ENCODE data around the gene DHFR2.
"Not testable (repeated sequence)": the region's sequence is repeated elsewhere in the genome, so short reads cannot be mapped to it uniquely, and the experiment has no call there.

DHFR2 gene

DNA sequence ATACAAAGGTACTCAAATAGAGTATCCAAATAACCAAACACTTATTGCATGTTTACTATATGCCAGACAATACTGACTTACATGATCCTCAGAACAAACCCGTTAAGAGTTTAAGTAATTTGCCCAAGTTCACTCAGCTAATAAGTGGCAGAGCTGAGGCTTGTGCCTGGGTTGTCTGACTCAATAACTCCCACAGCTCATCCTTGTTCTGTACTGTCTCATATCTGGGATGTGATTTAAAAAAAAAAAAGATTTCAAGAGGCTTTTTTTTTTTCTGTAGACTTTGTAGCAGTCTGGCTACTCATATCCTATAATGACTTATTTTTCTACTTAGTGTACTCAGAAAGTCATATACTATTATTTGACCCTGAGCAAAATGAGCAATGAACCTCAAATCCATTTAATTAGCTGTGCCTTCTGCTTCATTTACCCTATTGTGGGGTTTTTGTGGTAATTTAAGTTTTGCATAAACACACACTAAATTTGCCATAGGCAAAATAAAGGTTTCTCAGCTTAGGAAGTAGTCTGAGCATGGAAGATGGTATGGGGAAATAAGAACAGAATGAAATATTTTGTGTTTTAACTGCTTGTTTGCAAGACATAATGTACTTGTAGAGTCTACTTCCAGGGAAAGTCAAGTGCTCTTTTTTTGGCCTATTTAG is 3.2 kb upstream of the DHFR2 start:
- DNase-seq (ENCODE audit: low spot score) = no peak

DNA sequence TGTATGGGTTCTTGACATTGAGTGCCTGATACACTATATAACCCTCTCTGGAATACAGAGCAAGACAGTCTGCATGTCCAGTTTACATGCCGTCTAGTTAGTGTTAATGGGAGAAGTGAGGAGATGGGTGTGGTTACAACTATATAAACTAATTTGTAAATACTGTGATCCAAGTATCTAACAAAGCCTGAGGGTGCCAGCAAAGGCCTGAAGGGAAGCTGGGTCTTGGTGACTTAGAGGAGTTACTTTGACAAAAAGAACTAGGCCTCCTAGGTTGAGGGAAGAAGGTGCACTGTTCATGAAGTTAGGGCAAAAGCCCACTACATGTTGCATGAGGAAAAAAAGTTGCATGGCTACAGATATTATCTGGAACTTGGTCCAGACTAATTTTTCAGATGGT is 2.4 kb upstream of the DHFR2 start:
- no peak for DNase-seq (ENCODE audit: low spot score)

DNA sequence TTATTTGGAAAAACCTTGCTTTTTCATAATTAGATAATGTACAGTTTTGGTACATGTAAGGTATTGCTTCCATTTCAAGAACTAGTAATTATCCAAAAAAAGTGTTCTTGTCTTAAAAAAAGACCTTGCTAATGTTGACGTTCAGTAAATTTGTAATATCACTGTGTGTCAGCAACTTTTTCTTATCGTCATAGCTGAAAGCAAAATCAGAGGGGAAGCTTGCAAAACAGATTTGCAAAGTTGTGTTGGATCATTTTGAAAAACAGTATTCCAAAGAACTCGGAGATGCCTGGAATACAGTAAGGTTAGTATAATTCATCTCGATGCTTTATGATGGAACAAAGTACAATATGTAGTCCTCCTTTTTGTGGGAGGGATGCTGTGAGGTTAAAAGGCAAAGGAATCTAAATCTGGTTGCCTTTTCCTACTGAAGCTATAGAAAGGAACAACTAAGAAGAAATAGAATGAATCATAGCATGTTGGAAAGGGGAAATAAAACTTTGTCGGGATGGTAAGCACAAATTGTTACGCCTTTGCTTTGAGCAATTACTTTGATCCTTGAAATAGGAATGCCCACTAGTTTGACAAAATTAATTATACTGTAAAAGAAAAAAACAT is 1.6 kb upstream of the DHFR2 start:
- DNase-seq (ENCODE audit: low spot score) = no peak

DNA sequence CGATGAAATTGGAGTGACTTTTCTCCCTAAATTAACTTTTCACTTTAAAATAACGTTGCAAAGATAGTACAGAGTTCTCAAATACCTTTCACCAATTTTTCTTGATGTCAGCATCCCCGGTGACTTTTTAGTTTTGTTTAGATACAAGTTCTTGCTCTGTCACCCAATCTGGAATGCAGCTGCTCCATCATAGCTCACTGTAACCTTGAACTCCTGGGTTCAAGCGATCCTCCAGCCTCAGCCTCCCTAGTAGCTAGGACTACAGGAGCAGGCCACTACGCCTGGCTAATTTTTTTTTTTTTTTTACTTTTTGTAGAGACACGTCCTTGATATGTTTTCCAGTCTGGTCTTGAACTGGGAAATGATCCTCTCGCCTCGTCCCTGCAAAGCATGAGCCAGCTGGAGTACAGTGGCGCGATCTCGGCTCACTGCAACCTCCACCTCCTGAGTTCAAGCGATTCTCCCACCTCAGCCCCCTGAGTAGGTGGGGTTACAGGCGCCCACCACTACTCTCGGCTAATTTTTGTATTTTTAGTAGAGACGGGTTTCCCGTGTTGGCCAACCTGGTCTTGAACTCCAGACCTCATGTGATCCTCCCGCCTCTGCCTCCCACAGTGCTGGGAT is 892 bp upstream of the DHFR2 start:
- DNase-seq (ENCODE audit: low spot score) = no peak

DNA sequence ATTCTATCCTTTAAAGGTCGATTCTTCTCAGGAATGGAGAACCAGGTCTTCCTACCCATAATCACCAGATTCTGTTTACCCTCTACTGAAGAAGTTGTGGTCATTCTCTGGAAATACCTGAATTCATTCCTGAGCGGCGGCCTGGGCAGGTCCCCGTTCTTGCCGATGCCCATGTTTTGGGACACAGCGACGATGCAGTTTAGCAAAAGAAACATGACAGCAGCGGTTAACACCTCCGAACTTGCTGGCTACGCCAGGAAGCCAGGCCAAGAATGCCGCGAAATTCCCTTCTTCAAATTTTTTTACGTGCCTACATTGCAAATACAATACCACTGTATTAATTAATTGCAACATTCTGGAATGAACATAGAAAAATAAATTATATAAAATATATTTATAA is 1.4 kb downstream of the DHFR2 start:
- no peak for DNase-seq (ENCODE audit: low spot score)

DNA sequence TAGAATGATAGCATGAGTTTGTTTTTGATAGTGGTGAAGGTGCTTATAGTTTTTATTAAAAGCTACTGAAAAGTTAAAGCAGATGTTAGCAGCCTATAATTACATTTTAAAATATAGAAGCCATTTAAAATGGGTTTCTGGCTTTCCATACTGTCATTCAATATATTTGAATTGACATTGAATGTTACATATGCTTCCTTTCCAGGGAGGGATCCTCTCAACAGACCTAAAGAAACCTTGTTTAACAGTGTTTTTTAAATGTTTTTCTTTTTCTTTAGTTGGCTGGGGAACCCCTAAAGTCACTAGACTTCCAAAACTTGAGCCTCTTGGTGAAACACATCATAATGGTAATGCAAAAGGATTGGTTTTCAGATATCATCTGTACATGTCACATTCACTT is 12.2 kb downstream of the DHFR2 start:
- DNase-seq (ENCODE audit: low spot score) = no peak

DNA sequence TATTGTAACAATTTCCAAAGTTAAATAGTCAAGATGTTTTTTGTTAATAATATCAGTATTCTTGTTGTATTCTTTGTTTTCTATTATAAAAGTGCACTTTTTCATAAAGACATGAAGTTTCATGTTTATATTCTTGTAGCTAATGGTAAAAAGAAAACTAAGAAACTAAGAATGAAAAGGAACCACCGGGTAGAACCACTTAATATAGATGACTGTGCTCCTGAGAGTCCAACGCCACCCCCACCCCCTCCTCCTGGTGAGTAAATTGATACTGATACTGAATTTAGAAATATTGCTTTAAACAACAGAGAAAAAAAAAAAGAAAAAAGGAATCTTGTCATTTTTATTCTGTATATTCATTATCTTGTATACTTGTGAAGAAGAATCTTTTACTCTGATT is 13.4 kb downstream of the DHFR2 start:
- no peak for DNase-seq (ENCODE audit: low spot score)

DNA sequence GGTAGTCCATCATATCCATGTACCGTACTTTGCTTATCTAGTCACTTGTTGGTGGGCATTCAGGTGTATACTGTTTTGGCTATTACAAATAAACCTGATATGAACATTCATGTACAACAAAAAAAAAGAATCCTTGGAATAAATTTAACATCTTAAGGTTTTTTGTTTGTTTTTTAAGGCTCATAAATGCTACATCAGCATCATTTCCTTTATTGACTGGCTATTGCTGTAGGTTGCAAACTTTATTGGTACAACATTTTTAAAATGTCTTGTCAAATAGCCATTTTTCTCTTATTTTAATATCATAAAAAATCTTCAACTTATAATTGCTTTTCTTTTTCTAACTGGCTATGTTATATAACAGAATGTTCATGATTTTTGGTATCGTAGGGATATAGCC is 16.2 kb downstream of the DHFR2 start:
- no peak for DNase-seq (ENCODE audit: low spot score)

DNA sequence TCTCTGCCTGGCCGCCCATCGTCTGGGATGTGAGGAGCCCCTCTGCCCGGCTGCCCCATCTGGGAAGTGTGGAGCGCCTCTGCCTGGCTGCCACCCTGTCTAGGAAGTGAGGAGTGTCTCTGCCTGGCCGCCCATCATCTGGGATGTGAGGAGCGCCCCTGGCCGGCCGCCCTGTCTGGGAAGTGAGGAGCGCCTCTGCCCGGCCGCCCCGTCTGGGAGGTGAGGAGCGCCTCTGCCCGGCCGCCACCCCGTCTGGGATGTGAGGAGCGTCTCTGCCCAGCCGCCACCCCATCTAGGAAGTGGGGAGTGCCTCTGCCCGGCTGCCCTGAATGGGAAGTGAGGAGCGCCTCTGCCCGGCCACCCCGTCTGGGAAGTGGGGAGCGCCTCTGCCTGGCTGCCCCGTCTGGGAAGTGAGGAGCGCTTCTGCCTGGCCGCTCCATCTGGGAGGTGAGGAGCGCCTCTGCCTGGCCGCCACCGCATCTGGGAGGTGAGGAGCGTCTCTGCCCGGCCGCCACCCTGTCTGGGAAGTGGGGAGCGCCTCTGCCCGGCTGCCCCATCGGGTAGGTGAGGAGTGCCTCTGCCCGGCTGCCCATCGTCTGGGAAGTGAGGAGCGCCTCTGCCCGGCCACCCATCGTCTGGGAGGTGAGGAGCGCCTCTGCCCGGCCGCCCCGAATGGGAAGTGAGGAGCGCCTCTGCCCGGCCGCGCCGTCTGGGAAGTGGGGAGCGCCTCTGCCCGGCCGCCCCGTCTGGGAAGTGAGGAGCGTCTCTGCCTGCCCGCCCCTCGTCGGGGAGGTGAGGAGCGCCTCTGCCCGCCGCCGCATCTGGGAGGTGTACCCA is 18.4 kb downstream of the DHFR2 start:
- DNase-seq (ENCODE audit: low spot score) = not testable (repeated sequence)

DNA sequence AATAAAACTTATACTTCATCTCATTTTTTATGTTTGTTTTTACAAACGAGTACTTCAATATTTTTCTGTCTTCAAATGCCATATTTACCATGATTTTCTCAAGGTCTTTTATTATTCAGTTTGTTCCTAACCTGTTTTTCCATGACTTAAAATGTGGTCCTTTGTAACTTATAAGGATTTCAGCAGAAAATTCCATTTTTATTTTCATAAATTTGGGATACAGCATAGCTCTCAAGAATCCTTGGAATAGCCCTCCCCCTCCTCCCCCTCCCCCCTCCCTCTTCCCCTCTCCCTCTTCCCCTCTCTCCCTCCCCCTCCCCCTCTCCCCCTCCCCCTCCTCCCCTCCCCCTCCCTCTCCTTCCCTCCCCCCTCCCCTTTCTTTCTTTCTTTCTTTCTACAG is 19.4 kb downstream of the DHFR2 start:
- no peak for DNase-seq (ENCODE audit: low spot score)

DNA sequence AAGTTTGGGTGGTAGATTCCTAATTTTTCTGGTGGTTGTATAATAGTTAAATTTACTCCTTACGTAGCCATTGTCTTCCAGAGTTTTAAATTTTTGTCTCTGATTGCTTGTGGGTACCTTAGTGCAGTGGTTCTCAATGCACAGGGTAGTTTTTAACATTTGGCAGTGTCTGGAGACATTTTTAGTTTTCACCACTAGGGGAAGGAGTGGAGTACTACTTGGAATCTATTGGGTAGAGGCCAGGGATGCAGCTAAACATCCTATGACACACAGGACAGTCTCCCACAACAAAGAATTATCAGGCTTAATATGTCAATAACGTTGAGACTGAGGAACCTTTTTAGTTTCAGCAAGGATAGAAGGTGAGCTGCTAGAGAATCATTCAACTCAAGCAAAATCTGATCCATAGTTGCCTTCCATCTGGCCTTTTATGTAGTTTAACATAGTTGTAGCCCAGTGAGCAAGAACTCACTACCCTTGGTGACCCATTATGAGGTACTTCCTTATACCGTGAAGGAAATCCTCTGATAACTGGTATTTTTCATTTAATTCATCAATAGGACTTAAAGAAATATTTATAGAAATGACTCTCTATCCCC is 25.7 kb downstream of the DHFR2 start:
- DNase-seq (ENCODE audit: low spot score) = peak; percentile 35

DNA sequence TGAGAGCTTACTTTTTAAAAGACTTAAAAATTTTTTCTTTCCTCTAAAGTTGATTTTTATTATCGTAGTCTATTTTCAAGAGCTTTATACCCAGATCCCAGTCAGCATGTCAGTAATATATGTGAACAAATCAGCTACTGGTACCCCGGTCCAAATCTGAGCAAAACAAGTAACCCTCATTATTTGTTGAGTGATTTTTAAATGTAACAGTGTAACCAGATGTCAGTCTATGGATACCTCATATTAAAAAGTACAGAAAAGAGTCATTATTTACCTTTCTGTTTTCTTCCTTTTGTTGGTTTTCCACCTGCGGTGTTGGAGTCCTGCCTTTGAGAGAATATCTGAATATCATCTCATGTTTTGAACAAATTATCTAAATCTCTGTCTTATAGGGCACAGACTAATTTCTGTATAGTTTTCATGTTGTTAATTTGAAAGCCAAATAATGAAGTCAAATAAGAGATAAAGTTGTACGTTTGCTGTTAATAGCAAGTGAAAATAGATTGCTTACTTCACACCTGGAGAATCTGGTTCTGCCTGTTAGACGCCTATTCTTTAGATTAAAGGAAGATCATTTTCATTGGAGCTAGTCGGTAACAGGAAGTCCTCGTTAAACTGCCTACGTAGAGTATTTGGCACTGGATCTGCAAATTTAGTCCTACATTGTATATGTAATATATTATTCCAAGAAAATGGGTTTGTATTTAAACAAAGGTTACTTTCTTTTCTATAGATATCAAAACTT is 34.5 kb downstream of the DHFR2 start, which contains the start of gene STX19:
Gene STX19 (minus strand): TSS at position 505 of the 745 bp plus-strand sequence. CDS start 13,328 bp downstream, outside the sequence.
- no peak for DNase-seq (ENCODE audit: low spot score)

DNA sequence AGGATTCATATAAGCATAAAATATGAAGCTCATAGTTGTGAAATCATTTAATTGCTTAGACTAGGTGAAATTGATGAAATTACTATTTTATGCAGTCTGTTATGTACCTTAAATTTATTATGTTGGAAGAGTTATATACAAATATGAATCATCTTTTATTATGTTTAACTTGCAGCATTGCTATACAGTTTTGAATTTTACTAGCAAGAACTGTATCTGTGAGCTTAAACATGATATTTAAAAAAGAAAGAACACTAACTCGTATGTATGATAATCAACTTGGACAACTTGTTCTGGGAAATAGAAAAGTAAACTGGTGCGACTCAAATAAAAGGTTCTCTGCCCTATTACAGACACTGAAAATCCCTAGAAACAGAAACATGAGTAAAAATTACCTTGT is 36.1 kb downstream of the DHFR2 start:
- no peak for DNase-seq (ENCODE audit: low spot score)

DNA sequence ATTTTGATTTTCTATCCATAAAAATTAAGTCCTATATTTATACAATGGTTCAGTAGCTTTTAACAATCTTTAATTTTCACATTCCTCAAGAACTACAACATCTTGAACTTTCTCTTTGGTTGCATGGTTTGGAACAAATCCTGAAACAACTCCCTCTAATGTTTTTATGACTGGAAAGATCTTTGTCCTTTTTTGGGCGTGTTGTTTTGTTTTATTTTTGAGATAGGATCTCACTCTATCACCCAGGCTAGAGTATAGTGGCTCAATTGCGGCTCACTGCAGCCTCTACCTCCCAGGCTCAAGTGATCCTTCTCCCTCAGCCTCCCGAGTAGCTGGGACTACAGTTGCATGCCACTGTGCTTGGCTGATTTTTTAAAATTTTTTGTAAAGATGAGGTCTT is 38.3 kb downstream of the DHFR2 start:
- no peak for DNase-seq (ENCODE audit: low spot score)

DNA sequence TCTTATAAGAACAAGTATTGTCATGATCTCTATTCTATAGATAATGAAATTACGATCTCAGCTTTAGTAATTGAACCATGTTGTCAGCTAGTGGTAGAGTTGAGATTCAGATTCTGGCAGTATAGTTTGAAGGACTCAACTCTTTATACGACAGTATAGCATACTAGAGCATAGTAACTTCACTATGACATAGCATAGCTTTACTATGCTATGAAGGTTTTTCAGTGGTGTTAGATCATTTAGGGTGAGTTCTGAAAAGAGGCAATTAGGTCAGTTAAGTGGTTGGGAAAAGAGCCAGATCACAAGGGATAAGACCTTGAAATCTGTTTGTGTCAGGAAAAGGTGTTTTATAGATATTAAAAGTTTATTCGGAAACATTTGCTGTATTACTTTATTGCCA is 42.4 kb downstream of the DHFR2 start:
- no peak for DNase-seq (ENCODE audit: low spot score)

DNA sequence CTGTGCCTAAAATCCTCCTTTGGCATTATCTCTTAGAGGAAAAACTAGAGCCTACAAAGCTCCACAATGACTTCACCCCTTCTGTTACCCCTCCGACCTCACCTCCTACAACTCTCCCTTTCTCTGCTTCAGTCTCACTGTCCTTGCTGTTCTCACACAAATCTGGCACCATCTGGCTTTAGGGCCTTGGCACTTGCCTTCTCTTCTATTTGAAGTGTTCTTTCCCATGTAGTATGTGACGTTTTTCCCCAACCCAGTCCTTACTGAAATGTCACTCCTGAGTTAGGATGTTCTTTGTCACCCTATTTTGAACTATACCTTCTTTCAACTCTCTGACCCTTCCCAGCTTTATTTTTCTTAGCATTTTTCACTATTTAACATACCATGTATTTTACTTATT is 43.1 kb downstream of the DHFR2 start:
- DNase-seq (ENCODE audit: low spot score) = no peak

DNA sequence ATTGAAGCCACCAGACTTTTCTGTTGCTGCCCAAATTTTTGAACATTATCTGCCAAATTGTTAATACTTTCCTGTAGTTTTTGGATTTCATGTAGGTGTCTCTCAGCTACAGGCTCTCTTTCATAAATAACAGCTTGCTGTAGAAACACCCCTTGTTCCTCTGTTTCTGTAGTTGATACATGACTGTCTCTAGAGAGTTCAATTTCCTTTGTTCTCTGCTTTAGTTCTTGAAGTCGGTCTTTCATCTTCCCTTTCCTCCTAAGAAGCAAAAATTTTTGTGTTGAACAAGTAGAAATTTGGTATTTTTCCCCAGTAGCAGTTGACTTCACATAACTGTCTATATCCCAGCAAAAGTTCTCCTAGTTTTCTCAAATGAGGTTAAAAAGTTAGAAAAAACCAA is 47.7 kb downstream of the DHFR2 start:
- no peak for DNase-seq (ENCODE audit: low spot score)

DNA sequence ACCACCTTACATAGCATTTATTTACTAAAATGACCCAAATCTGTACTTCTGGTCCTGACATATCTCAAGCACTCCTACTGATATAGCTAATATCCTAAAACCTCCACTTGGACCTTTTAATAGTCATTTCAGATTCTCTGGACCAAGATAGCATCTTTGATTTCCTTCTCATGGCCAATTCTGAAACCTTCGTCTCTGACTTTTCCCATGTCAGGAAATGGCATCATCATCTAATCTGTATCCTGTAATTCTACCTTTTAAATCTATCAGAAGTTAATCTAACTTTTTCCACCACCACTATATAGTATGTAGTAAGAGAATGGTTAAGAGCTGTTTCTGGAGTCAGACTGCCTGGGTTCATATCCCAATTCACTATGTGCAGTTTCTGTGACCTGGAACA is 50.5 kb downstream of the DHFR2 start:
- no peak for DNase-seq (ENCODE audit: low spot score)

DNA sequence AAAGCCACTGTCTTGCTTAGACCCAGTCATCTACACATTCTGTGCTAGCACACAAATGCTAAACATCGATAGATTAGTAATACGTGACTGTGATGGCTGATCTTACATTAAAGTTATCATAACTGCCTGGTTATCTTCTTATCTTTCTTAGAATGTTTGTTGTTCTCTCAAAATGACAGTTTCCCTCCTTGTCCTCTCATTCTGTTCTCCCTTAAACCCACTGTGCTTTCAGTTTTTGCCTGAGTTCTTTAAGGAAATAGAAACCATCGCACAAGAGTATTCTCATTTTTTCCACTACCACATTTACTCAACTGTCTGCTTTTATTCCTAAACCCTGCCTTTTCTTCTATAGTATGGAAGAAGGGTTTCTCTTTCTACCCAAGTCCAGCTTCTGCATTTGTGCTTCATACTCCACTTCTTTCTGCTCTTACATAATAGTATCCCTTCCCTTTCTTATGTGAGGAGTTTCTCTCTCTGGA is 51.4 kb downstream of the DHFR2 start:
- no peak for DNase-seq (ENCODE audit: low spot score)

DNA sequence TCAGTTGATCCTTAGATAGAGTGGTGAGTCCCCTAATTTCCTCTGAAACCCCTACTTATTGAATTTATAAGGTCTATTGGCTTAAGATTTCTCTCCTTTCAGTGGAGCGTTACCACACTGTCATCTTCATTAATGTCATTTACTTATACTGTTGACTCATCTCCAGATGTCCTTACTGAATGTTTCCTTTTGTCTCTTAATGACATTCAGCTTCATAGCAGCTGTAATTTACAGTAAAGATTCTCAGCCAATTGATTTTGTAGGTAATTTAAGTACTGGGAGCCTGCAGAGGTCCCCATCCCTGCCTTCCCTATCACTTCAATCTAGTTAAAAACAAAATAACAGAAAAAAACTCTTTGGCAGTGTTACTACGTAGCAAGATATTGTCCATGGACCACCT is 53.1 kb downstream of the DHFR2 start:
- no peak for DNase-seq (ENCODE audit: low spot score)

DNA sequence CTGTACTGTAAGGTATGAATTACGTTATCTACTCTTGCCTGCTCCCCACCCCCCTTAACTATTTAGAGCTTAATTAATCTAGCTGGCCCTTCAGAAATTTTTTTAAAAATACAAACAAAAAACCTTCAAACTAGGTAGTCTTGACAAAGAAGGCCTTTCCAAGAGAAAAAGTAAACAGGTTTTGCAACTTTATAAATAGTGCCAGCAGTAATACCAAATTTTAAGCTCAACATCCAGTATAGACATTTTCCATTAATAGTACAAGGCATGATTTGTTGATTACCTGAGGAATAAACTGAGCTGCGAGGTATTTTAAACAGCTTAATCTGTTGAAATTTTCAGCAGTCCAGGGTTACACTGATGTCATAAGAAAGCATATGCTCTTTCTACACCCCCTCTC is 54.5 kb downstream of the DHFR2 start:
- DNase-seq (ENCODE audit: low spot score) = no peak

Data from COLO829 (cell line).